ENCODE measurements around the gene IFNLR1.

The IFNLR1 gene

GRCh38 chr1:24206083-24206464, 19.0 kb upstream of the IFNLR1 start:
- no peak for DNase-seq (ENCODE audit: low read depth in 3 of 3)

- no peak for DNase-seq (ENCODE audit: low read depth in 3 of 3)
These were observed 18.4 kb upstream of the IFNLR1 start for GRCh38 chr1:24205345-24206082.

- DNase-seq (ENCODE audit: low read depth in 3 of 3) = no peak
These were observed 17.0 kb upstream of the IFNLR1 start for GRCh38 chr1:24204116-24204515.

DNA sequence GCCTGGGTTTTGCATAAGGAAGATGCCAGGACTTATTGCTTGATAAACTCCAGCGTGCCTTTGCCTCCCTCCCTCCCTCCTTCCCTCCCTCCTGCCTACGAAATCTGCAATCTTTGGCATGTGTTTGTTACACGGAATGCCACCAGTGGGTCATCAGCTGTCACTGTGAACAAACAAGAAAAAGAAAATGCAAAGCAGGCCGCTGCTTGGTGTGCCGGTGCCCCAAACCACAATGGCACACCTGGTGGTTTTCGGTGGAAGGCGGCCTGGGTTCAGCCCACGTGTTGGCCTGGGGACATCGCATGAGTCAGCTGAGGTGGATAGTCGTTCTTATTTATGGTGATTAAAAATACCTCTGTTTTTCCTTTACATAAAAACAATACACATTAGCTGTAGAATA, 16.3 kb upstream of the IFNLR1 start:
- DNase-seq (ENCODE audit: low read depth in 3 of 3) = no peak

GRCh38 chr1:24202987-24203386, 15.9 kb upstream of the IFNLR1 start:
- no peak for DNase-seq (ENCODE audit: low read depth in 3 of 3)

DNA sequence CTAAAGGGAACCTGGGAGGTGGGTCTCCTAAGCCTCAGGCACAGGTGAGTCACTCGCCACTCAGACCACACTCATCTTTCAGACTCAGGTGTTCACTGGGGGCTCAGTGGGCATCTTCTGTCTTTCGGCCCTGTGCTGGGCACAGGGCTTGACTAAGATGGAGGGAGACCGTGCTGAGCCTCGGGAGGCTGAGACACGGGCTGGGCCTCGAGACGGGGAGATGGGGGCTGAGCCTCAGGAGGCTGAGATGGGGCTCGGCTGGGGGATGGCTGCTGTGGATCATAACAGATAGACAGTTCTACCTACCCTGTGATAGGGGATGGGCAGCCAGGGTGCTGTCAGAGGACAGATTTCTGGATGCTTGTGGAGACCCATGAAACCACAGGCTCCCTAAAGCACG, 15.5 kb upstream of the IFNLR1 start:
- no peak for DNase-seq (ENCODE audit: low read depth in 3 of 3)

- peak; percentile 14 to 33 (median 27) for DNase-seq (ENCODE audit: low read depth in 3 of 3)
These were observed 14.9 kb upstream of the IFNLR1 start for GRCh38 chr1:24201941-24202440.

DNA sequence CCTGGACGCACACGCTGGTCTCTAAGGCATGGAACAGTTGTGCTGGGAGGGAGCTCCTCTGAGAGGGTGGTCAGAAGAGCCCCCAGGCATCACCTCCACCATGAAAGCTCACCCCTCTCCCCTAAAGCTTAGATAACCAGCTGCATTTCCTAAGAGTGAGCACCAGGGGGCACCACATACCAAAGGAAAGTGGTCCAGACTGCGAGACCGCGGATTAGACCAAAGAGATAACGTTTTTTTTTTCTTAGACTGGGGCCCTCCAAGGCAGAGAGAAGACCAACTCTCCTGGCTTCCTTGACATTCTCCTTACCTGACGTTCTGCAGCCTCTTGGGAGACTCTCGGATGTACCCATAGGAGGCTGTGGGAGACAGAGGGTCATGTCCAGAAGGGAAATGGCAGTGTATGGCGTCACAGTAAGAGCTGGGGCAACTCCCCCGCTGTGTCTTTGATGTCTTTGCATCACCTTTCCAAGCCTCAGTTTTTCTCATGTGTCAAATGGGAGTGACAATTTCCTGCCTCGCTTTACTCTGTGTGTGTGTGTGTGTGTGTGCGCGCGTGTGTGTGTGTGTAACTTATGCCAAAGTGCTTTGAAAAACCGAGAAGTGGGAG, 12.3 kb upstream of the IFNLR1 start:
- peak; percentile 55 to 62 (median 56) for DNase-seq (ENCODE audit: low read depth in 3 of 3)

- DNase-seq (ENCODE audit: low read depth in 3 of 3) = no peak
These were observed 11.7 kb upstream of the IFNLR1 start for GRCh38 chr1:24198766-24199165.

DNA sequence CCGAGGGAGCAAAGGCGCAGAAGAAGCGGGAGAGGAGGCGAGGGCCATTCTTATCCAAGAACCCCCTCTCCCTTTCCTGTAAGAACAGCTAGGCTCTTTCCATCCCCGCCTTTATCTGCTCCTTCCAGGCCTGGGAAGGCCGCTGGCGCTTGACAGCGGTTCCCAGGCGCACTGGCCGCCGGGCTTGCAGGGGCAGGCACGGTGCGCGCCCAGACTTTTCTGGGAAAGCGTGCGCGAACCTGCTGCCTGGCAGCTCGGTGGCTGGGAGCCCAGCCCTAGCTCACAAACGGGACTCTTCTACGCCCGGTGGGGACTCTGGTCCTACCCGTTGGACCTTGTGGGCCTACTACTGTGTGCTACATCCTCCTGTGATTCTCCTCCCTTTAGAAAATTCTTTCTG, 8.8 kb upstream of the IFNLR1 start:
- DNase-seq (ENCODE audit: low read depth in 3 of 3) = no peak

DNA sequence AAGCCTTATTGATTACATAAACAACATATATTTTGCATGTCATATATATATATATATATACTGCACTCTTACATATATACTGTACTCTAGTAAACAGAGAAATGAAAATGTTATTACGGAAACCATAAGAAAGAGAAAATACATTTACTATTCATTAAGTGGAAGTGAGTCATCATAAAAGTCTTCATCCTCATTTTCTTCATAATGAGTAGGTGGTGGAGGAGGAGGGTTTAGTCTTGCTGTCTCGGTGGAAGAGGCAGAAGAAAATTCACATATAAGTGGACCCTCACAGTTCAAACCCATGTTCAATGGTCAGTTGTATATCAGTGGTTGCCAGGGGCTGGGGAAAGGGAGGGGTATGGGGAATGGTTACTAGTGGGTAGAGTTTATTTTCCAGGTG, 8.0 kb upstream of the IFNLR1 start:
- DNase-seq (ENCODE audit: low read depth in 3 of 3) = no peak

DNA sequence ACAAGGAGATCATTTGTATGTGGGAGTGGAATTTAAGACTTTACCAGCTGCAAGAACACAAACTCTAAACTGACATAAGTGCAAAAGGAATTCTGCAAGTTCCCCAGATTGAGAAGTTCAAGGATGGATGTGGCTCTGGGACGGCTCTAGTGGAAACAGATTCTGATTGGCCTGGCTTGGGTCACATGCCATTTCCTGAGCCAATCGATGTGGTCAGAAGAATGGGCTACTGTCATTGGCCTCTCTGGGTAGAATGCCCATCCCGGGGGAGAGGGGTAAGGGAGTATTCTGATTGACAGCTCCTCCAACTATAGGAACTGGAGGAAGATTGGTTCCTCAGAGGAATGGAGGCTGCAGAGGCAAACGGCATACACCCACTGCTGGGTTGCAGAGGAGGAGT, 6.0 kb upstream of the IFNLR1 start:
- DNase-seq (ENCODE audit: low read depth in 3 of 3) = no peak

DNA sequence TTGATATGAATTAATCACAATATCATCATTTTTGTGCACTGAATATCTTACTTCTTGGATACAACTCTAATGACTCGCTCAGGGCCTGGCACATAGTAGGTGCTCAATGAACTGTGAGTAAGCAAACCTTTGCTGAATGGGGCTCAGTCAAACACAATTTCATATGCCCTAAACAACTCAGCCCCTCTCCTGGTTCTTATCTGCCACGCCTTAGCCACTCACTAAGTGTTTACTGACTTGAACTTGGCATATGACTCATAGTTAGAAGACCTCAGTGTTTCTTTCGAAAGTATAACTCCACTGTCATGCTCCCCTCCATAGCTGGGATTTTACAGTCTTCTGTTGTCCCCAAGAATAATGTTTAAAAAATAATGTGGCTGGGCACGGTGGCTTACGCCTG, 4.8 kb upstream of the IFNLR1 start:
- no peak for DNase-seq (ENCODE audit: low read depth in 3 of 3)

DNA sequence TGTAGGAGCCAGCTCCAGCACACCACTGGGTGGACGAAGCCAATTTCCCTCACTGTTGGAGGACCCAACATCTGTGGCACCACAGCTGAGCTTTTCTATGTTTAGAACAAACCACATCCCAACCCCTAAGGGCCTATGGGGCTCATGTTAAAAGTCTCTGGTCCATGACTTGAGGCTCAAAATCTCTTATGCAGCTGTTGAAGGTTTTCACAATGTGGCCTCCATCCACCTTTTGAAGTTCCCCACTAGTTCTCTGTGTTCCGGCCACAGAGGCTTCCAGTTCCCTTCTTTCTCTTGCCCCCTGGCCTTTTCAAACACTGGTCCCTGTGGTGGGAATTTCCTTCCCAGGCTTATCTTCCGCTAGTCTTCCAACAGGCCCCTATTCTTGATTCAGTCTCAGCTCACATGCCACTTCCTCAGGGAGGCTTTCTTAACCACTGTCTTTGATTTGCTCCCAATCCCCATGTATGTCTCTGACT, 3.9 kb upstream of the IFNLR1 start:
- no peak for DNase-seq (ENCODE audit: low read depth in 3 of 3)

GRCh38 chr1:24189528-24189927, 2.4 kb upstream of the IFNLR1 start:
- DNase-seq (ENCODE audit: low read depth in 3 of 3) = peak in 1 of 3 experiments; percentile 16

GRCh38 chr1:24186711-24186992, 437 bp downstream of the IFNLR1 start:
- DNase-seq (ENCODE audit: low read depth in 3 of 3) = no peak

GRCh38 chr1:24186031-24186710, 918 bp downstream of the IFNLR1 start:
- no peak for DNase-seq (ENCODE audit: low read depth in 3 of 3)

- DNase-seq (ENCODE audit: low read depth in 3 of 3) = no peak
These were observed 2.0 kb downstream of the IFNLR1 start for GRCh38 chr1:24185076-24185475.

GRCh38 chr1:24182061-24182460, 5.0 kb downstream of the IFNLR1 start:
- DNase-seq (ENCODE audit: low read depth in 3 of 3) = no peak

DNA sequence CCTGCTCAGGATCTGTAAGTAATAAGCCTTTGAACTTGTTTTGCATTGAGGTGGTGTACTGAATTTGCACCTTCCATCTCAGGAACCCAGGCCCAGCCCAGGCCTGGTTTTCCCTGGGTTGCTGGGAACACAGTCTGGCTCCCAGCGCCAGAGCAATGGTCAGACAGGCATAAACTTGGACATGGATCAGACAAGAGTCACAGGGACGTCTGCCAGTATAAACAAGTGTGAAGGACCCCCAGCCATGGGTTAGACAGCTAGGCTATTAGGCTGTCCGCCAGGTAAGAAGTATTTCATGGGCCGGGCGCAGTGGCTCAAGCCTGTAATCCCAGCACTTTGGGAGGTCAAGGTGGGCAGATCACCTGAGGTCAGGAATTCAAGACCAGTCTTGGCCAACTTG, 5.5 kb downstream of the IFNLR1 start:
- DNase-seq (ENCODE audit: low read depth in 3 of 3) = no peak

DNA sequence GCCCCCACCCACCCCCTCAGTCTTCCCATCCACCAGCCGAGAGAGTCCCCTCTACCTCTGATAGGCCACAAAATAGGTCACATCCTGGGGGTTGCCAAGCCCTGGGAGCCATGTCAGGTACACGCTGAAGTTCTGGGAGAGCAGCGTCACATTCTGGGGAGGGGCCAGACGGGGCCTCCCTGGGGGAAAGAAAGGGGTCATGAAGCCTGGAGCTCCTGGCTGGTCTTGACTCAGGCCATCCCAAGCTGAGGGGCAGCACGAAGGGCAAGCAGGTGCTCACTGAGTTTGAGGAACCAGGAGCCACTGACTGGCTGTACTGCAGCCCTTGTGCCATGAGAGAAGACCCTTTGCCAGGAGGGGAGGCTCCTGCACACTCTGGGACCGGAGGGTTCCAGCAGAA, 6.4 kb downstream of the IFNLR1 start:
- DNase-seq (ENCODE audit: low read depth in 3 of 3) = no peak

DNA sequence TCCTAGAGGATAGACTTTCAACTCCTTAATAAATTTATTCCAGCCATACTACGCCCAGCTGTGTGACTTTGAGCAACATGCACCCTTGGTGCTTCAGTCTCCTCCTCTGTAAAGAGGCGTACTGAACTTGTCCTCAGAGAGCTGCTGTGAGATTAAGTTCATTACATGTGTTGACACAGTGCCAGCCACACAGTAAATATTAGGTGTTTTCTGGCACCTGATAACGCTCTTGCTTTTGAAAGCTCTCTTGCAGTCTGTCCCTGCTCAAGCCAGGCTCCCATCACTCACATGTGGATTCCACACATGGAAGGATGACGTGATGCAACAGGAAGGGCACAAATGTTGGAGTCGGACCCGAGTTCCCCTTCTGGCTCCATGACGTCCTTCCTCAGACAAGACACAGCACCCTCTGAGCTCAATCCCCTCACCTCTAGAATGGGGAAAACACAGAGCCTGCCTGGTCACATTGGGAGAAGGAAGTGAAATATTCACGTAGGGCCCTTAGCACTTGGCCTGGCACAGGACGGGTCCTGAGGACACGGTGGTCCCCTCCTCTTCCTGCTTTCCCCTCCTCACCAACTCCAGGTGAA, 7.7 kb downstream of the IFNLR1 start:
- no peak for DNase-seq (ENCODE audit: low read depth in 3 of 3)

DNA sequence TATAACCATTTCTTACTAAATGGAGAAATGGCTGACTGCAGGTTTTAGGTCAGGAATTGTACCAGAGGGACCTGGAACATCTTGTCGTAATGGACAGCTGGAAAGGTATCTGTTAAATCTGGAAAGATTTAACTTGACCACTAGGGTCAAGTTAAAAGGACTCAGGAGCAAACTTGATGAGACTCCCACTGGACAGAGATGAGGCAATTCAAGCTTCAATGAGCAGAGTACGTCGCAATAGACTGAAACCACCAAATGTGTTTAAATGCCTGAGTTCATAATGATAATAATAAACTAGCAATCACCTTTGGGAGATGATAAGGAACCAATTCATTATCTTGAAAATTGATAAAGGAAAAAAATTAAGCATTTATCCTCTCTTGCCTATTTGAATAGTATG, 8.7 kb downstream of the IFNLR1 start:
- DNase-seq (ENCODE audit: low read depth in 3 of 3) = no peak

Data from stimulated activated CD4-positive, alpha-beta T cell treated with anti-CD3 and anti-CD28 coated beads, TNF-alpha, amount 100 ng/mL, for 4 hours (primary cell).